Fibroblast of lung (primary cell): ENCODE measurements around the gene GIMAP8. TPM values are rescaled to one million over a fixed set of nuclear protein-coding genes. Genes with fewer than 3 reads are reported as not detected.
A peak's percentile ranks its signal among the peaks of the same experiment; 100 is the strongest.

ENCODE experiments used
- DNase-seq, 2 donors: peaks; one replicate each; pipeline versions ENCODE4 v3.0.0 to v3.0.0-alpha.2; 2010; ENCODE audit warnings: low read depth in 2 of 2
- H2AFZ ChIP-seq: 2 replicates; pipeline ENCODE4 v1.5.1; 2012; ENCODE audit warnings: low read length, control low read depth, inconsistent platforms
- H3K27ac ChIP-seq: 2 replicates; pipeline ENCODE4 v1.5.1; 2011; ENCODE audit warnings: low read length, control low read depth; ENCODE audit not compliant: insufficient read depth
- H3K27me3 ChIP-seq: 2 replicates; pipeline ENCODE4 v1.5.1; 2011; ENCODE audit warnings: mild to moderate bottlenecking, low read length; ENCODE audit not compliant: control insufficient read depth, insufficient read depth
- H3K36me3 ChIP-seq: 2 replicates; pipeline ENCODE4 v1.5.1; 2011; ENCODE audit warnings: low read length; ENCODE audit not compliant: control insufficient read depth, insufficient read depth
- H3K4me1 ChIP-seq: 2 replicates; pipeline ENCODE4 v1.5.1; 2011; ENCODE audit warnings: low read length; ENCODE audit not compliant: control insufficient read depth, insufficient read depth; ENCODE audit errors: extremely low read depth
- H3K4me2 ChIP-seq: 2 replicates; pipeline ENCODE4 v1.5.1; 2011; ENCODE audit warnings: low read length, control low read depth; ENCODE audit not compliant: insufficient read depth; ENCODE audit errors: extremely low read depth
- H3K4me3 ChIP-seq, 4 experiments: fragments of 200-600 bp in 1 of 4; sonication (generic) in 1 of 4; replicated peaks in 1 of 4; 2 replicates each; pipeline ENCODE4 v1.5.1; 2011 to 2016; ENCODE audit warnings: low read length in 4 of 4, low read depth in 3 of 4, mild to moderate bottlenecking in 3 of 4, control low read depth in 2 of 4, inconsistent platforms in 1 of 4, mixed read lengths in 1 of 4; ENCODE audit not compliant: insufficient read depth in 1 of 4; ENCODE audit errors: control extremely low read depth in 1 of 4
- H3K79me2 ChIP-seq: 2 replicates; pipeline ENCODE4 v1.5.1; 2012; ENCODE audit warnings: mild to moderate bottlenecking, low read length, inconsistent platforms; ENCODE audit not compliant: control insufficient read depth, insufficient read depth
- H3K9ac ChIP-seq: 2 replicates; pipeline ENCODE4 v1.5.1; 2011; ENCODE audit warnings: mild to moderate bottlenecking, low read length, control low read depth; ENCODE audit not compliant: insufficient read depth
- H3K9me3 ChIP-seq: 2 replicates; pipeline ENCODE4 v1.5.1; 2012; ENCODE audit warnings: low read depth, low read length; ENCODE audit not compliant: control insufficient read depth, insufficient read depth
- H4K20me1 ChIP-seq: 2 replicates; pipeline ENCODE4 v1.5.1; 2011; ENCODE audit warnings: low read length; ENCODE audit not compliant: control insufficient read depth, insufficient read depth; ENCODE audit errors: extremely low read depth
- EZH2 ChIP-seq: IDR thresholded peaks from 2 replicates; pipeline ENCODE4 v1.5.1; 2012; ENCODE audit warnings: low read length, control low read depth, mild to moderate bottlenecking; ENCODE audit errors: missing control alignments
- polyA plus RNA-seq, 2 donors: library from polyadenylated mRNA; depleted of rRNA in 1 of 2; stranded (reverse) in 1 of 2; unstranded in 1 of 2; fragments of >200 nt; gene quantifications; 2 replicates each; pipeline ENCODE4 v1.2.1, GENCODE V29; 2011 to 2012; ENCODE audit warnings: missing spikeins in 1 of 2
- total RNA-seq: library from RNA; depleted of rRNA; stranded (reverse); fragments of >200 nt; gene quantifications from 2 replicates; pipeline ENCODE4 v1.2.1, GENCODE V29; 2014
- TF ChIP-seq, protein P1 (sequence below), 2 donors: IDR thresholded peaks in 1 of 2; conservative IDR thresholded peaks in 1 of 2; 1 replicate in 1 of 2; 2 replicates in 1 of 2; pipeline ENCODE4 v1.5.1; 2011 to 2012; ENCODE audit warnings: low read length in 2 of 2, control low read depth in 1 of 2, inconsistent platforms in 1 of 2, low read depth in 1 of 2, mild to moderate bottlenecking in 1 of 2

Gene GIMAP8
- total and polyA plus RNA-seq, 2 donors (not counting 1 experiment from before 2014, with no cell fraction given), result under 0.01 TPM; not detected in 1

DNA sequence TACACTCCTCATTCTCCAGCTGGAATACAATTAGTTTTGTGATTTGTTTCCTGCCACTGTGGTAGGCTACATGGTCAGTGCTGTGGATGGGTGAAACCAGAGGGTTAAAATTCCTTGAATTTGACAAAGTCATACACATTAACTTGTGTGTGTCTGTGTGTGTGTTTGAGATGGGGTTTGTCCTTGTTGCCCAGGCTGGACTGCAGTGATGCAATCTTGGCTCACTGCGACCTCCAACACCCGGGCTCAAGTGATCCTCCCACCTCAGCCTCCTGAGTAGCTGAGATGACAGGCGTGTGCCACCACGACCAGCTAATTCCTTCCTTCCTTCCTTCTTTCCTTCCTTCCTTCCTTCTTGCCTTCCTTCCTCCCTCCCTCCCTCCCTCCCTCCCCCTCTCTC lies 24.8 kb upstream of the GIMAP8 start:
- no peak overlapping the region for H3K4me3 ChIP-seq

DNA sequence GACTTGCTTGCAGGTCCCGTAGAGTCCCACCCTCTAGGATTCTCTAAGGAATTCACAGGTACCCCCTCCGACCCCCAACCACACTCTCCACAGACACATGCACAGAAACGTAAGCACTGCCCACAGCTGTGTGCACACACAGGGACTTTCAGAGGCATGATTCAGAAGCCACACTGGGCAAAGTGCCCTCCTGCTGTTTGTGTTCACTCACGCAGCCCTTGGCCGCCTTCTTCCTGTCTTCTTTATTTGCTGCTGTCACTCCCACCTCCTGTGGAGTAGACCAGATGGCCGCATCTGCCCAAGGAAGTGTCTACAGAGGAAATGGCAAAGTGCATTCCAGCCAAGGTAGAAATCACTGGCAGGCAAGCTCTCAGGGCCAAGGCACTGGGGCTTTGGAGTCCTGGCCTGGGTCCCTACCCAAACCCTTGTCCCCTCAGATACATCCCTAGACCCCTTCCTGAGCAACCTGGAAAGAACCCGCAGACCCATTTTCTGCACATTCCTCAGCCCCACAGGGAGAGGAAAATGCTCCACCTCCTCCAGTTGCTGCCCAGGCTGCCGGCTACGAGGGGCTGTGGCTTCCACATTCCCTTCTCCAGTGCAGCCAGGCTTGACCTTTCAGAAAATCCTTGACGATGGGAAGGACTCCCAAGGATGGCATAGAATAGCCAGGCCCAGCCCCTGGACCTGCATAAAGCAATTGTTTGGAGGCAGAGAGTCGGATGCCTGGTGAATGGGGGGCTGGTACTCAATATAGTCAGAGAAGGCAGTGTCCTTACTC lies 21.6 kb upstream of the GIMAP8 start:
- Histone ChIP-seq H3K9me3 (no peaks in the 10 kb centered on the region), H4K20me1 (no peaks in the 10 kb centered on the region), H3K4me3 (no peak overlapping the region), H3K9ac (no peak overlapping the region), H3K4me2 (peak overlapping the region; percentile 68), H2AFZ (no peak overlapping the region), H3K27ac (no peak overlapping the region), H3K4me1 (peaks cover 5% of the 10 kb centered on the region), H3K79me2 (no peaks in the 10 kb centered on the region), H3K36me3 (no peaks in the 10 kb centered on the region), H3K27me3 (no peaks in the 10 kb centered on the region)
- DNase-seq, result peak; percentile 73 to 87
- no peak for TF ChIP-seq EZH2
- TF ChIP-seq, protein P1, sequence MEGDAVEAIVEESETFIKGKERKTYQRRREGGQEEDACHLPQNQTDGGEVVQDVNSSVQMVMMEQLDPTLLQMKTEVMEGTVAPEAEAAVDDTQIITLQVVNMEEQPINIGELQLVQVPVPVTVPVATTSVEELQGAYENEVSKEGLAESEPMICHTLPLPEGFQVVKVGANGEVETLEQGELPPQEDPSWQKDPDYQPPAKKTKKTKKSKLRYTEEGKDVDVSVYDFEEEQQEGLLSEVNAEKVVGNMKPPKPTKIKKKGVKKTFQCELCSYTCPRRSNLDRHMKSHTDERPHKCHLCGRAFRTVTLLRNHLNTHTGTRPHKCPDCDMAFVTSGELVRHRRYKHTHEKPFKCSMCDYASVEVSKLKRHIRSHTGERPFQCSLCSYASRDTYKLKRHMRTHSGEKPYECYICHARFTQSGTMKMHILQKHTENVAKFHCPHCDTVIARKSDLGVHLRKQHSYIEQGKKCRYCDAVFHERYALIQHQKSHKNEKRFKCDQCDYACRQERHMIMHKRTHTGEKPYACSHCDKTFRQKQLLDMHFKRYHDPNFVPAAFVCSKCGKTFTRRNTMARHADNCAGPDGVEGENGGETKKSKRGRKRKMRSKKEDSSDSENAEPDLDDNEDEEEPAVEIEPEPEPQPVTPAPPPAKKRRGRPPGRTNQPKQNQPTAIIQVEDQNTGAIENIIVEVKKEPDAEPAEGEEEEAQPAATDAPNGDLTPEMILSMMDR (conservative IDR thresholded peaks at IDR 0.05 in 1 of 2, IDR thresholded peaks at IDR 0.05 in 1 of 2; ENCODE audit: low read depth in 1 of 2, low read length in 2 of 2), result no peak

More for the DNA sequence above, 24.8 kb upstream of the GIMAP8 start:
- Histone ChIP-seq H3K79me2 (no peaks in the 10 kb centered on the region), H3K27ac (no peak overlapping the region), H4K20me1 (no peaks in the 10 kb centered on the region), H3K4me2 (no peak overlapping the region), H2AFZ (no peak overlapping the region), H3K4me1 (peaks cover 5% of the 10 kb centered on the region), H3K9me3 (no peaks in the 10 kb centered on the region), H3K9ac (no peak overlapping the region), H3K27me3 (no peaks in the 10 kb centered on the region), H3K36me3 (no peaks in the 10 kb centered on the region)
- DNase-seq, result no peak
- TF ChIP-seq, protein P1 (conservative IDR thresholded peaks at IDR 0.05 in 1 of 2, IDR thresholded peaks at IDR 0.05 in 1 of 2; ENCODE audit: low read depth in 1 of 2, low read length in 2 of 2), result no peak
- TF ChIP-seq EZH2, result no peak

DNA sequence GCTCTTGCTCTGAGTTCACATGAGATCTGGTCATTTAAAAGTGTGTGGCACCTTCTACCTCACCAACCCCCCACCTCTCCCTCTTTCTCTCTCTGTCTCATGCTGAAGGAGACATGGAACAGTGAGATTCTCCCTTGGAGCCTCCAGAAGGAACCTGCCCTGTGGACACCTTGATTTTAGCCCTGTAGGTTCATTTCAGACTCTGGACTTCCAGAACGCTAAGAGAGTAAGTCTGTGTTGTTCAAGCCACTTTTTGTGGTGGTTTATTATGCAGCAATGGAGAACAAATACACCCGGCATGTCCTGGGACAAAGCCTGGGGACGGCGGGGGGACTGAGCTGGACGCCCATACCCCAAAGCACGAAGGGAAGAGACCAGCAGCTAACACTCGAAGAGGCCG lies 20.7 kb upstream of the GIMAP8 start:
- Histone ChIP-seq H3K9me3 (no peaks in the 10 kb centered on the region), H3K27me3 (no peaks in the 10 kb centered on the region), H3K4me3 (no peak overlapping the region), H3K79me2 (no peaks in the 10 kb centered on the region), H3K4me2 (no peak overlapping the region), H3K4me1 (peaks cover 5% of the 10 kb centered on the region), H2AFZ (no peak overlapping the region), H3K27ac (no peak overlapping the region), H3K9ac (no peak overlapping the region), H4K20me1 (no peaks in the 10 kb centered on the region), H3K36me3 (no peaks in the 10 kb centered on the region)
- DNase-seq, result no peak
- TF ChIP-seq, protein P1 (conservative IDR thresholded peaks at IDR 0.05 in 1 of 2, IDR thresholded peaks at IDR 0.05 in 1 of 2; ENCODE audit: low read depth in 1 of 2, low read length in 2 of 2), result no peak
- TF ChIP-seq EZH2, result no peak
